GM23338 (cell line): ENCODE data around the gene STXBP5L. TPM values are rescaled to one million over a fixed set of nuclear protein-coding genes. Genes with fewer than 3 reads are reported as not detected.
"Not testable (repeated sequence)": the region's sequence is repeated elsewhere in the genome, so short reads cannot be mapped to it uniquely, and the experiment has no call there.

Experiments used
- ATAC-seq: fragments of 200-7000 bp; cut with Tn5 transposase; 3 replicates; pipeline ENCODE4 v1.9.1; 2020
- DNase-seq: peaks from one replicate; pipeline ENCODE4 v3.0.0-alpha.2; 2015; ENCODE audit warnings: low spot score
- H2AFZ ChIP-seq: fragments of 200-600 bp; sonication (generic); 2 replicates; pipeline ENCODE4 v1.8.0; 2016; ENCODE audit warnings: antibody characterized with exemption, mild to moderate bottlenecking, moderate library complexity
- H3F3A ChIP-seq: fragments of 200-600 bp; sonication (generic); replicated peaks from 2 replicates; pipeline ENCODE4 v1.8.0; 2017; ENCODE audit warnings: antibody characterized with exemption, mixed run types, low read depth
- H3K27ac ChIP-seq: fragments of 200-600 bp; sonication (generic); 2 replicates; pipeline ENCODE4 v1.6.1; 2016; ENCODE audit warnings: low read depth
- H3K27me3 ChIP-seq: fragments of 200-600 bp; sonication (generic); 2 replicates; pipeline ENCODE4 v1.8.0; 2016; ENCODE audit warnings: mild to moderate bottlenecking, mixed run types, moderate library complexity; ENCODE audit not compliant: insufficient read depth
- H3K36me3 ChIP-seq: fragments of 200-600 bp; sonication (generic); 2 replicates; pipeline ENCODE4 v1.8.0; 2016; ENCODE audit warnings: mild to moderate bottlenecking; ENCODE audit not compliant: insufficient read depth
- H3K4me1 ChIP-seq: fragments of 200-600 bp; sonication (generic); 2 replicates; pipeline ENCODE4 v1.8.0; 2016; ENCODE audit warnings: mild to moderate bottlenecking, moderate library complexity; ENCODE audit not compliant: insufficient read depth
- H3K4me2 ChIP-seq: fragments of 200-600 bp; sonication (generic); 2 replicates; pipeline ENCODE4 v1.7.1; 2017; ENCODE audit warnings: mixed run types
- H3K4me3 ChIP-seq: fragments of 200-600 bp; sonication (generic); 2 replicates; pipeline ENCODE4 v1.6.1; 2016; ENCODE audit warnings: mixed run types
- H3K79me2 ChIP-seq: fragments of 200-600 bp; sonication (generic); replicated peaks from 2 replicates; pipeline ENCODE4 v1.8.0; 2017; ENCODE audit warnings: mild to moderate bottlenecking; ENCODE audit not compliant: insufficient read depth
- H3K9me2 ChIP-seq: fragments of 200-600 bp; sonication (generic); 2 replicates; pipeline ENCODE4 v1.8.0; 2017; ENCODE audit not compliant: insufficient read depth
- H4K20me1 ChIP-seq: fragments of 200-600 bp; sonication (generic); replicated peaks from 2 replicates; pipeline ENCODE4 v1.8.0; 2017; ENCODE audit warnings: mild to moderate bottlenecking; ENCODE audit not compliant: insufficient read depth
- H3K27ac Mint-ChIP-seq: 2 replicates; pipeline ENCODE4 v1.8.0; 2020; ENCODE audit warnings: inconsistent platforms, mild to moderate bottlenecking, moderate library complexity, mixed read lengths
- H3K27me3 Mint-ChIP-seq: 3 replicates; pipeline ENCODE4 v1.8.0; 2022; ENCODE audit warnings: low read depth, mild to moderate bottlenecking, moderate library complexity, mixed read lengths, inconsistent platforms; ENCODE audit not compliant: insufficient read depth, poor library complexity
- H3K36me3 Mint-ChIP-seq: 3 replicates; pipeline ENCODE4 v1.8.0; 2021; ENCODE audit warnings: low read depth, mild to moderate bottlenecking, inconsistent platforms, moderate library complexity, mixed read lengths
- H3K4me1 Mint-ChIP-seq: 3 replicates; pipeline ENCODE4 v1.8.0; 2020; ENCODE audit warnings: mild to moderate bottlenecking, inconsistent platforms, mixed read lengths
- H3K4me3 Mint-ChIP-seq: 3 replicates; pipeline ENCODE4 v1.8.0; 2021; ENCODE audit warnings: moderate library complexity, mild to moderate bottlenecking, inconsistent platforms, mixed read lengths
- H3K9me3 Mint-ChIP-seq: 3 replicates; pipeline ENCODE4 v1.8.0; 2020; ENCODE audit warnings: moderate library complexity, mild to moderate bottlenecking, inconsistent platforms, mixed read lengths
- CREB1 ChIP-seq: fragments of 250-450 bp; sonication (Bioruptor Pico); IDR thresholded peaks from 2 replicates; pipeline ENCODE4 v1.5.0; 2020; ENCODE audit warnings: low read depth, mild to moderate bottlenecking, moderate library complexity
- EZH2 ChIP-seq: fragments of 200-600 bp; sonication (generic); IDR thresholded peaks from one replicate; pipeline ENCODE4 v1.8.0; 2017; ENCODE audit warnings: antibody characterized with exemption, mild to moderate bottlenecking, low read depth; ENCODE audit not compliant: unreplicated experiment
- EZH2phosphoT487 ChIP-seq: fragments of 200-600 bp; sonication (generic); IDR thresholded peaks from one replicate; pipeline ENCODE4 v1.8.1; 2018; ENCODE audit warnings: antibody characterized with exemption; ENCODE audit not compliant: unreplicated experiment
- JUNB ChIP-seq: IDR thresholded peaks from one replicate; pipeline ENCODE4 v1.6.1; 2016; ENCODE audit warnings: antibody characterized with exemption; ENCODE audit not compliant: unreplicated experiment
- NANOG ChIP-seq: IDR thresholded peaks from 2 replicates; pipeline ENCODE4 v1.6.1; 2016; ENCODE audit warnings: antibody characterized with exemption, borderline replicate concordance
- ZNF462 ChIP-seq: fragments of 250-450 bp; sonication (Bioruptor Pico); IDR thresholded peaks from 2 replicates; pipeline ENCODE4 v1.5.0; 2020; ENCODE audit warnings: mild to moderate bottlenecking, moderate library complexity
- polyA plus RNA-seq: library from polyadenylated mRNA; unstranded; fragments of >200 nt; fragmentation: Nextera tagmentation; extraction: Ambion mirVana; gene quantifications from 2 replicates; pipeline ENCODE4 v1.2.1, GENCODE V29; 2016
- total RNA-seq: library from RNA; depleted of rRNA; stranded (reverse); fragments of >200 nt; shearing (Covaris generic); gene quantifications from 2 replicates; pipeline ENCODE4 v1.2.3, GENCODE V29; 2014

The STXBP5L gene
- total and polyA plus RNA-seq, 2 experiments from 2014 or later, result 4.2 to 6.0 TPM

DNA sequence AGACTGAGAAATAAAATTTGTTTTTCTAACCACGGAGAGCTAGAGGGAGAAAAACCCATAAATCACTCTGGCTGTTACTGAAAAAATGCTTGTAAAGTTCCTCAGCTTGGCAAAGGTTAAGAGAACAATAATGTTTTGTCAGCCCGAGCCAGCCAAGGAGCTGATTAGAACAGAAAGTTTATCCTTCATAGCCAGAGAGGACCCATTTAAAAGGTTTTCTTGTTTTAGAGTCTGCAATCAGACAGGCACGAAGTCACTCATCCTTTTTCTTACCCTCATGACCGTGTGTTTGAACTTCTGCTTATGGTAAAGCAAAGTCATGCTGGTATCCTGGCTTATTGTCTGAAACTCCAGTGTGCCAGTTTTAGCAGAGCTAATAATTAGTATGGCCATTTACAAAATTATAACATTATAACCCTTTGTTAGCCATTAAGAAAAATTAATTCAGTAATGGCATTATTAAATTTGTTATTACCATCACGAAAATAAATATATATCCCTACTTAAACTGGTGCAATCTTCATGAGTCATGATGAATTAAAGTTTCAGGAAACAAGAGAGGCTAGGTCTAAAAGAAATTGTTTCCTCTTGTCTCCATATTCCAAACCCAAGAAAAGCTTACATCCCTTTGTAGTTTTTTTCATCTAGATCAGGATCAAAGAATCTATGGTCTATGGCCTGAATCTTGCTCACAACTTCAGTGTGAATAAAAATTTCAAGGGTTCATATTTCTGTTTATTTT is 13.5 kb upstream of the STXBP5L start (continued):
- TF ChIP-seq ZNF462 (CRISPR knock-in tag) (no peak), NANOG (no peak), CREB1 (CRISPR knock-in tag) (no peak), EZH2 (no peak), JUNB (no peak), EZH2phosphoT487 (no peak)

- not testable (repeated sequence) for H3K4me3 Mint-ChIP-seq, H3K9me2 ChIP-seq, H3K27me3 Mint-ChIP-seq, H3K36me3 ChIP-seq, H3F3A ChIP-seq, H3K27me3 ChIP-seq, ATAC-seq, H2AFZ ChIP-seq, H4K20me1 ChIP-seq, H3K4me2 ChIP-seq, H3K79me2 ChIP-seq, DNase-seq, H3K4me3 ChIP-seq, H3K4me1 ChIP-seq, H3K27ac Mint-ChIP-seq, H3K4me1 Mint-ChIP-seq, H3K27ac ChIP-seq
- Mint-ChIP-seq H3K9me3 (peaks cover 60% of the 10 kb centered on the region), H3K36me3 (peaks cover 44% of the 10 kb centered on the region; the same call in 2 of the 3 replicates)
Observed at GRCh38 chr3:120901716-120902115, 6.3 kb upstream of the STXBP5L start.
